GM23248 (cell line): ENCODE data around the gene ETFBKMT. TPM values are rescaled to one million over a fixed set of nuclear protein-coding genes. Genes with fewer than 3 reads are reported as not detected.
A peak's percentile ranks its signal among the peaks of the same experiment; 100 is the strongest.

ENCODE experiments used
- DNase-seq: peaks from one replicate; pipeline ENCODE4 v3.0.0-alpha.2; 2015
- H2AFZ ChIP-seq: fragments of 200-600 bp; sonication (generic); 2 replicates; pipeline ENCODE4 v1.6.1; 2016; ENCODE audit warnings: antibody characterized with exemption
- H3F3A ChIP-seq: fragments of 200-600 bp; sonication (generic); 2 replicates; pipeline ENCODE4 v1.6.1; 2016; ENCODE audit warnings: mild to moderate bottlenecking, antibody characterized with exemption, mixed run types; ENCODE audit not compliant: insufficient read depth
- H3K27ac ChIP-seq: fragments of 200-600 bp; sonication (generic); 2 replicates; pipeline ENCODE4 v1.5.1; 2016; ENCODE audit warnings: mild to moderate bottlenecking
- H3K27me3 ChIP-seq: fragments of 200-600 bp; sonication (generic); replicated peaks from 2 replicates; pipeline ENCODE4 v1.6.1; 2016; ENCODE audit warnings: mild to moderate bottlenecking; ENCODE audit not compliant: insufficient read depth
- H3K36me3 ChIP-seq: fragments of 200-600 bp; sonication (generic); 2 replicates; pipeline ENCODE4 v1.6.1; 2016; ENCODE audit warnings: low read depth, mild to moderate bottlenecking
- H3K4me1 ChIP-seq: fragments of 200-600 bp; sonication (generic); 2 replicates; pipeline ENCODE4 v1.6.1; 2016; ENCODE audit warnings: mild to moderate bottlenecking; ENCODE audit not compliant: insufficient read depth
- H3K4me2 ChIP-seq: fragments of 200-600 bp; sonication (generic); one replicate; pipeline ENCODE4 v1.6.1; 2016; ENCODE audit warnings: mild to moderate bottlenecking; ENCODE audit not compliant: unreplicated experiment
- H3K4me3 ChIP-seq: fragments of 200-600 bp; sonication (generic); 2 replicates; pipeline ENCODE4 v1.5.1; 2016; ENCODE audit warnings: mild to moderate bottlenecking
- H3K79me2 ChIP-seq: fragments of 200-600 bp; sonication (generic); 2 replicates; pipeline ENCODE4 v1.6.1; 2016; ENCODE audit warnings: mild to moderate bottlenecking; ENCODE audit not compliant: insufficient read depth
- H3K9ac ChIP-seq: fragments of 200-600 bp; sonication (generic); 2 replicates; pipeline ENCODE4 v1.6.1; 2016; ENCODE audit warnings: mild to moderate bottlenecking
- H3K9me2 ChIP-seq: fragments of 200-600 bp; sonication (generic); 2 replicates; pipeline ENCODE4 v1.6.1; 2016; ENCODE audit warnings: mixed run types, mild to moderate bottlenecking, moderate library complexity; ENCODE audit not compliant: insufficient read depth
- H3K9me3 ChIP-seq: fragments of 200-600 bp; sonication (generic); one replicate; pipeline ENCODE4 v1.6.1; 2017; ENCODE audit warnings: low read depth
- H4K20me1 ChIP-seq: fragments of 200-600 bp; sonication (generic); 2 replicates; pipeline ENCODE4 v1.6.0; 2016; ENCODE audit not compliant: insufficient read depth
- EZH2 ChIP-seq: fragments of 200-600 bp; sonication (generic); IDR thresholded peaks from 2 replicates; pipeline ENCODE4 v1.6.1; 2018; ENCODE audit warnings: antibody characterized with exemption, mild to moderate bottlenecking; ENCODE audit not compliant: insufficient read depth, poor library complexity, severe bottlenecking
- EZH2phosphoT487 ChIP-seq: fragments of 200-600 bp; sonication (generic); IDR thresholded peaks from 2 replicates; pipeline ENCODE4 v1.6.1; 2018; ENCODE audit warnings: antibody characterized with exemption, moderate library complexity, mild to moderate bottlenecking, low read depth; ENCODE audit not compliant: insufficient read depth
- WGBS, 2 experiments: methylation state at CpG; one replicate each; pipeline ENCODE4 v1.1.6; 2015 to 2017; ENCODE audit warnings: low lambda C conversion rate in 2 of 2, low coverage in 1 of 2; ENCODE audit errors: missing lambda C conversion rate in 2 of 2; 5-methylcytosine and 5-hydroxymethylcytosine counted together
- in situ Hi-C: fragments of 300-500 bp; cut with MboI; formaldehyde crosslinking; loops from 2 replicates; pipeline ENCODE4 v1.15.0; 2020
- polyA plus RNA-seq: library from polyadenylated mRNA; unstranded; fragments of >200 nt; fragmentation: Nextera tagmentation; extraction: Ambion mirVana; gene quantifications from 2 replicates; pipeline ENCODE4 v1.2.1, GENCODE V29; 2016
- total RNA-seq: library from RNA; depleted of rRNA; stranded (reverse); fragments of >200 nt; shearing (Covaris generic); gene quantifications from 2 replicates; pipeline ENCODE4 v1.2.3, GENCODE V29; 2014

ETFBKMT gene
- total and polyA plus RNA-seq, 2 experiments from 2014 or later, result 3.4 to 4.3 TPM

DNA sequence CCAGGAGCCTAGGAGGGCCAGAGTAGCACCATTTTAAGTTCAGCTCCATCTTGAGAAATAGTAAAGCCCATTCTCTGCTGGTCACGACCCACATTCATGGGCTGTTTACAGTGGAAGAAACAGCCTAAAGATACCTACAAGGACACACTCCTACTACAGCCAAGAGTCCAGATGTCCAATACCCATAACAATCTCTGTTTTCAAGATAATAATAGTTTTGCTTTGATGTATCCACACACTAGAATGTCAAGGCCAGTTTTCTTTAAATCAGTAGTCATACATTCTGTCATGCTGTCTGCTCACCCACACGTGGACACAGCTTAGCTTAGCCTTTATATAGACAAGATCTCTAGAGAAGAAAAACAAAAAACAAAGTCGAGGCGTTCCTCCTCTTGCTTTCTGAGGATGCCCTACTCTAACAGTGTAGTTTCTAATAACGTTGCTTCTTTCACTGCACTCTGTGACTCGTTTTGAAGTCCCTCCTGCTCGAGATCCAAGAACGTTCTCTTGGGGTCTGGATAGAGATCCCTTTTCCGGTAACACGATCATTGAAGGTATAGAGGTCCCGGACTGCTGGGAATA is 17.9 kb upstream of the ETFBKMT start:
- no peaks in the 10 kb centered on the region for H3K79me2 ChIP-seq
- H3F3A ChIP-seq, result no peaks in the 10 kb centered on the region
- no peaks in the 10 kb centered on the region for H3K9me3 ChIP-seq
- no peak overlapping the region for H3K4me3 ChIP-seq
- H3K27me3 ChIP-seq, result no peaks in the 10 kb centered on the region
- H3K36me3 ChIP-seq, result no peaks in the 10 kb centered on the region
- no peak overlapping the region for H3K9ac ChIP-seq
- DNase-seq, result no peak
- in situ Hi-C loops, result no loop called here
- H4K20me1 ChIP-seq, result no peaks in the 10 kb centered on the region
- WGBS, 2 experiments, result 53 to 63% methylated on average over 11 of the region's 11 CpGs
- H3K27ac ChIP-seq, result no peak overlapping the region
- no peak overlapping the region for H2AFZ ChIP-seq
- H3K9me2 ChIP-seq, result no peaks in the 10 kb centered on the region
- TF ChIP-seq EZH2phosphoT487 (no peak), EZH2 (no peak)
- H3K4me2 ChIP-seq, result no peak overlapping the region
- no peaks in the 10 kb centered on the region for H3K4me1 ChIP-seq

DNA sequence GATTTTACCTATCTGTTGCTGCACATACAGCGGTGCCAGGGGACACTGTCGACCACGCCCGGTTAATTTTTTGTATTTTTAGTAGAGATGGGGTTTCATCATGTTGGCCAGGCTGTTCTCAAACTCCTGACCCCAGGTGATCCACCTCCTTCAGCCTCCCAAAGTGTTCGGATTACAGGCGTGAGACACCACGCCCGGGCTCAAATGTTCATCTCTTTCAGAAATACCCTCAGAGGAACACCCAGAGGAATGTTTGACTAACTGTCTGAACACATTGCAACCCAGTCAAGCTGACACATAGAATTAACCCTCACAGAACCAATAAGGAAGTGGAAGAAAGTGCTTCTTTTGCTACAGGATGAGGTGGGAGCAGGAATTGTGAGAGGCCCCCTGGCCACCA is 15.0 kb upstream of the ETFBKMT start:
- H3K4me2 ChIP-seq, result no peak overlapping the region
- no peak overlapping the region for H2AFZ ChIP-seq
- no peaks in the 10 kb centered on the region for H3K4me1 ChIP-seq
- 70 to 72% methylated on average over 8 of the region's 8 CpGs for WGBS, 2 experiments
- no peak overlapping the region for H3K27ac ChIP-seq
- H3K27me3 ChIP-seq, result no peaks in the 10 kb centered on the region
- no peaks in the 10 kb centered on the region for H4K20me1 ChIP-seq
- H3F3A ChIP-seq, result no peaks in the 10 kb centered on the region
- no peaks in the 10 kb centered on the region for H3K9me2 ChIP-seq
- no peak overlapping the region for H3K9ac ChIP-seq
- no peak for TF ChIP-seq EZH2phosphoT487
- no peaks in the 10 kb centered on the region for H3K36me3 ChIP-seq
- no peak overlapping the region for H3K4me3 ChIP-seq
- H3K9me3 ChIP-seq, result no peaks in the 10 kb centered on the region
- no peaks in the 10 kb centered on the region for H3K79me2 ChIP-seq
- in situ Hi-C loops, result no loop called here
- DNase-seq, result no peak

DNA sequence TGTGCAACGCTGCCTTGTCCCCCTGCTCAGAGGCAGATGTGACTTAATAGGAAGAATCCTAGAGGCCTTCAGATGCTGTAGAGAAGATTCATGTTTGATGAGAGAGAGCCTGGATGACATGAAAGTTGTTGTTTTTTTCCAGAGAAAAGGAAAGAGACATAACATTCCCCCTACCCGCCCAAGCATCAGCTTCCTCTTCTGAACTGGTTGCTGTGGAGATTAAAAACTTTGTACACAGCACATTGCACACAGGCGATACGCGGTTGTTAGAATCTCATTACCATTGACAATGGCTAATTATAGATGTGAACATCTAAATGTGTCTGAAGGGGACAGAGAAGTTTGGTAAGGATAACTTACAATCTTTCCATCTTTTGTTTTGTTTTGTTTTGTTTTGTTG is 13.6 kb upstream of the ETFBKMT start:
- H3K9me2 ChIP-seq, result no peaks in the 10 kb centered on the region
- no peaks in the 10 kb centered on the region for H3K27me3 ChIP-seq
- no peak overlapping the region for H3K27ac ChIP-seq
- no peaks in the 10 kb centered on the region for H3K9me3 ChIP-seq
- no peaks in the 10 kb centered on the region for H3K36me3 ChIP-seq
- in situ Hi-C loops, result no loop called here
- H3K4me1 ChIP-seq, result no peaks in the 10 kb centered on the region
- no peaks in the 10 kb centered on the region for H3K79me2 ChIP-seq
- no peak overlapping the region for H3K9ac ChIP-seq
- no peak overlapping the region for H3K4me2 ChIP-seq
- WGBS, 2 experiments, result 75 to 78% methylated on average over 5 of the region's 5 CpGs
- no peak for TF ChIP-seq EZH2phosphoT487
- H2AFZ ChIP-seq, result no peak overlapping the region
- H3F3A ChIP-seq, result no peaks in the 10 kb centered on the region
- no peak overlapping the region for H3K4me3 ChIP-seq
- no peaks in the 10 kb centered on the region for H4K20me1 ChIP-seq
- DNase-seq, result no peak

DNA sequence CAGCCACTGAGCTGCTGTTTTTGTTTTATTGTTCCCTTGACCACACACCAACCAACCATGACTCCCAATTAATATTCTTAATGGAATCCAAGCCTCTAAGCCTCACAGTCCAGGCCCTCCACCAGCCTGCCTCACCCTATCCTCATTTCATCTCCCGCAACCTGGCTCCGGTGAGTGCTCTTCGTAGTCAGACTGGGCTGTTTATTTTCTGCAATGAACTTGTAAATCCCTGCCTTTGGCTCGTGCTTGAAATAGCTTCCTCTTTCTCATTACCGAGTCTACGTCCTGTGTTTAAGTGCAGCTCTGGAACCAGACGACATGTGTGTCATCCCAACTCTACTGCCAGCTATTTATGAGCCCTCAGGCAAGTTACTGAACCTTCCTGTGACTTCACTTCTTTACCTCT is 12.4 kb upstream of the ETFBKMT start:
- in situ Hi-C loops, result no loop called here
- H2AFZ ChIP-seq, result no peak overlapping the region

DNA sequence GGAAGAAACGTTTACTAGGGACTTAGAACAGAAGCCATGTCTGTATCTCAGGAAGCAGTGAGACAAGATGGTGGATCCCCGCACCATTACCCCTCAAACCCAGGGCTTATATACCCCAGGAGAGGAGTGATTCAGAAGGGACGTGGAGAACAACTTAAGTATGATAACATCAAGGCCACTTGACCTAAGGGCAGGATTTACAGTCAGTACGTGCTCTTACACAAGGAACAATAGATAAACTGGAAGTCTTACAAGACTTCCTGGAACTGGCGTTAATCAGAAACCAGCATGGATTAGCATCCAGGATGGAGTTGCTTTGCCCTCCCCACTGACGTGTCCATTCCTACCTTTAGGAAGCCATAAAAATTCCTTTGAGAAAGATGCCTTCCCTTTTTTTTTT is 8.6 kb upstream of the ETFBKMT start:
- DNase-seq, result no peak
- Histone ChIP-seq H3F3A (no peaks in the 10 kb centered on the region), H3K9me2 (no peaks in the 10 kb centered on the region), H3K27me3 (no peaks in the 10 kb centered on the region), H4K20me1 (no peaks in the 10 kb centered on the region), H3K79me2 (no peaks in the 10 kb centered on the region), H3K4me2 (no peak overlapping the region), H3K9me3 (no peaks in the 10 kb centered on the region), H3K4me3 (no peak overlapping the region), H3K4me1 (peaks cover 5% of the 10 kb centered on the region; the same call in 1 of the 2 replicates), H3K27ac (no peak overlapping the region), H3K9ac (no peak overlapping the region), H3K36me3 (no peaks in the 10 kb centered on the region), H2AFZ (0 out of 2 replicates have a peak overlapping the region, but pooled peaks have one; percentile 41)
- TF ChIP-seq EZH2 (no peak), EZH2phosphoT487 (no peak)
- WGBS, 2 experiments, result 78 to 83% methylated on average over 6 of the region's 6 CpGs
- in situ Hi-C loops, result loop anchor here (10.0 to 25.0 kb wide), 4 partner anchors 311 to 1011 kb away; partner anchors contain the start of gene RESF1

More for the DNA sequence above, 12.4 kb upstream of the ETFBKMT start:
- H3K9me3 ChIP-seq, result no peaks in the 10 kb centered on the region
- no peak overlapping the region for H3K27ac ChIP-seq
- peak; percentile 41 for DNase-seq
- H3F3A ChIP-seq, result no peaks in the 10 kb centered on the region
- H3K4me2 ChIP-seq, result no peak overlapping the region
- no peaks in the 10 kb centered on the region for H3K4me1 ChIP-seq
- H3K36me3 ChIP-seq, result no peaks in the 10 kb centered on the region
- no peaks in the 10 kb centered on the region for H3K27me3 ChIP-seq
- no peak overlapping the region for H3K9ac ChIP-seq
- H3K79me2 ChIP-seq, result no peaks in the 10 kb centered on the region
- no peak for TF ChIP-seq EZH2phosphoT487
- TF ChIP-seq EZH2, result no peak
- WGBS, 2 experiments, result 49 to 51% methylated on average over 7 of the region's 7 CpGs
- H3K9me2 ChIP-seq, result no peaks in the 10 kb centered on the region
- H4K20me1 ChIP-seq, result no peaks in the 10 kb centered on the region
- H3K4me3 ChIP-seq, result no peak overlapping the region
